Fibroblast of skin of back (primary cell): ENCODE measurements around the gene GREM2.

Experiments used
- DNase-seq: peaks from one replicate; pipeline ENCODE4 v3.0.0-alpha.2; 2013

The GREM2 gene

GRCh38 chr1:240609527-240610060, 2.4 kb downstream of the GREM2 start:
- no peak for DNase-seq

GRCh38 chr1:240608707-240609106, 3.2 kb downstream of the GREM2 start:
- DNase-seq: no peak

DNA sequence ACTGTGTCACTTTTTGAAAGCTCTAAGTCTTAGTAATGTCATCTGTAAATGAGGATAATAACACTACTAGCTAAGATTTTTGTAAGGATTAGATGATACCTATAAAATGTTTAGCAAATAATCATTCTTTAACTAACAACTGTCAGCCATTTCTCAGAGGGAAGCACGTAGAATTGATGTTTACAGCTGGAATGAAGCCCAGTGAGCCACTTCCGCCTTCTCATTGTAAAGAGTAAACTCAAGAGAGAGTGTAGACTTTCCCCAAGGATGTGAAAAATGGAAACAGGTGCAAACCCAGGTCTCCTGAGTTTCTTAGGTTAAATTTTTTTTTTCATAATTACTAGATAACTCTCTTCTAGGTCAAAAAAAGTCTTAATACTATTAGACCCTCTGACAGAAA, 4.9 kb downstream of the GREM2 start:
- no peak for DNase-seq

GRCh38 chr1:240602189-240602588, 9.8 kb downstream of the GREM2 start:
- DNase-seq: peak; percentile 38

DNA sequence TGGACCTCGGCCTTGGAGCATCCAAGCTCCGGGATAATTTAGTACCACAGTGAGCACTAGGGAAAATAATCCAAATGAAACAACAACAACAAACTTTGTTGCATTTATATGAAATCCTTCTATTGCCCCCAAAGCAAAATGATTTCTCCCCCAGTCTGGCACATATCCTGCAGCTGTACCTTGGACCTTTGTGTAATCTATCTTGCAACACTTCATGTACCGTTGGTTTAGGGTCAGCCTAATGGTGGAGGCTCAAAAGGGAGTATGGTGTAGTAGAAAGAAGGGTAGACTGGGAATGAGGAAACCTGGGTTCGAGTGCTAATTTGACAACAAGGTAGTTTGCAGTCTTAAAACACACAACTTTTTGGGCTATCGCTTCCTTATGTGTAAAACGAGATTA, 12.1 kb downstream of the GREM2 start:
- DNase-seq: no peak

DNA sequence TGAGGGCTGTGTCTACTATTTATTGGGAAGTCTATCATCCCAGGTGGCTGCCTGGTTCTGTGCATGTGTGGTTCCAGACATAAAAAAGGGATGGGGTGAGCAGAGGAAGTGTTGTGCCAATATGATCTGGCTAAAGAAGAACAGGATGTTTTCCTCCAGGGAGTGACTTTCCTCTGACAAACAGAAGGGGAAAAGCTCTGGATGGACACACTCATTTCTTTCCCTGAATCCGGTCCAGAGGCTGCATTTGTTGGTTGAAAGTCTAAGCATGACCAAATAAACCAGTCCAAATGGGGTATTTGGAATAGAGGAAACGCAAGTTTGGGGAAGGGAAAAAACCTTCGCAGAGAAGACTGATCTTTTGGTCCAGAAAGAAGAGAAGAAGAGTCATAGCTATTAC, 12.7 kb downstream of the GREM2 start:
- DNase-seq: no peak

- DNase-seq: no peak
Measured at GRCh38 chr1:240598216-240599001, 13.5 kb downstream of the GREM2 start.

DNA sequence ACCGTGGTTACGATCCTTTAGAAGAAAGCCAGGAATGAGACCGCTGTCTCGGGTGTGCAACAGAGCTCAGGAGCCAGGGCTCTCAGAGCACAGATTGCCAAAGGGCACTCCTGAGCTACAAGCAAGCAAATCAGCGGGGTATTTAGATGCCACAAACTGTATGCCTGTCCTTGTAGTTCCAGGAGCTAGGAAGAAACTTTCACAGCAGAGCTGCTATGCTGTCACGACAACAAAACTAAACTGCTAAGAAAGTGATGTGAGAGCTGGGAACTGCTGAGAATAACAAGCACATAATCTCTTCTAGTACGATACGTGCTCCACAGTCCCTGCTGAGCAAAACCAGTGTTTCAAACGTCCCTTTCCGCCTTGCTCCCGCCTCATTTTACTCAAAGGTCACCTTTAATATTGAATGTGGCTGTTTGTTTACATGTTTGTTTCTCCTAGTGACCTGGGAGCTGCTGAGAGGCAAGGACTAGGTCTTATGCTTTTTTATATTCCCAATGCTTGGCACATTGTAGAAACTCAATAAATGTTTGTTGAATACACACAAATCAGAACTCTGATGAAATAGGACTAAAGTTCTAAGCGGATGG, 14.7 kb downstream of the GREM2 start:
- DNase-seq: no peak

GRCh38 chr1:240595476-240595875, 16.5 kb downstream of the GREM2 start:
- no peak for DNase-seq

DNA sequence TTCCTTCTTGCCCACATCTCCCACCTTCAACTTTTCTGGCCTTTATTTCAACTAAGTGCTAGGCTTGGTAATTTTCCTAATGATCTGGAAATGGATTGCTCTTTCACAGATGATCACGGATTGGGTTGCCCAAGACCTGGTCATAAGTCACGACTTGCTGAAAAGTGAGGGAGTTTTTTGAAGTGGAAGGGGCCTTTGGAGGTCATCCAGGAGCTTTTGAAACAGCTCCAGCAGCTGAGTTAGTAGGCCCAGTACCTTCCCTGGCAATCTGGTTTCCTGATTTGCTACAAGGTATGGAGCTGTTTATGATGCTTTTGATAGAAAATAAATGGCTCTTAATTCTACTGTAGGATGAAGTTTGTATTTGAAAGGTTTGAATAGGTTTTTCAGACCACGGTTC, 20.4 kb downstream of the GREM2 start:
- no peak for DNase-seq

- DNase-seq: no peak
Measured at GRCh38 chr1:240591078-240591477, 20.9 kb downstream of the GREM2 start.

- no peak for DNase-seq
Measured at GRCh38 chr1:240589585-240590110, 22.3 kb downstream of the GREM2 start.

- DNase-seq: no peak
Measured at GRCh38 chr1:240586006-240586405, 25.9 kb downstream of the GREM2 start.

- DNase-seq: peak; percentile 59
Measured at GRCh38 chr1:240582953-240583352, 29.0 kb downstream of the GREM2 start.

GRCh38 chr1:240579511-240579910, 32.4 kb downstream of the GREM2 start:
- DNase-seq: no peak

DNA sequence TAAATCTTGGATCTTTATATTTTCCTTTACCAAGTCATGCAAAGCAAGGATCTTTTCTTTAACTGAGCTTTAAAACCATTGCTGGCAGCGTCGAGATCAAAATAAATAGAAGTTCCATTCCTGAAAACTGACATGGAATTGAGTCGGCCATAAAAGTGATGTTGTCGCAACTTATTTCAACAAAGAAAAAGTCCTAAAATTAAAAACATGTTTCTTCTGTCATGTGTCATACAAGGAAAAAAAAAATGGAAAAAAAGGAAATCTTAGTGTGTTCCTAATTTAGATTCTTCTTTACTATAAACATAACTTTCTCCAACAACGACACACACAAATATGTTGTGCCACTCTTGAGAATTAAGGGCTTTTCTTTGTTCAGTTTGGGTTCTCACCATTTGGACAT, 34.9 kb downstream of the GREM2 start:
- no peak for DNase-seq

DNA sequence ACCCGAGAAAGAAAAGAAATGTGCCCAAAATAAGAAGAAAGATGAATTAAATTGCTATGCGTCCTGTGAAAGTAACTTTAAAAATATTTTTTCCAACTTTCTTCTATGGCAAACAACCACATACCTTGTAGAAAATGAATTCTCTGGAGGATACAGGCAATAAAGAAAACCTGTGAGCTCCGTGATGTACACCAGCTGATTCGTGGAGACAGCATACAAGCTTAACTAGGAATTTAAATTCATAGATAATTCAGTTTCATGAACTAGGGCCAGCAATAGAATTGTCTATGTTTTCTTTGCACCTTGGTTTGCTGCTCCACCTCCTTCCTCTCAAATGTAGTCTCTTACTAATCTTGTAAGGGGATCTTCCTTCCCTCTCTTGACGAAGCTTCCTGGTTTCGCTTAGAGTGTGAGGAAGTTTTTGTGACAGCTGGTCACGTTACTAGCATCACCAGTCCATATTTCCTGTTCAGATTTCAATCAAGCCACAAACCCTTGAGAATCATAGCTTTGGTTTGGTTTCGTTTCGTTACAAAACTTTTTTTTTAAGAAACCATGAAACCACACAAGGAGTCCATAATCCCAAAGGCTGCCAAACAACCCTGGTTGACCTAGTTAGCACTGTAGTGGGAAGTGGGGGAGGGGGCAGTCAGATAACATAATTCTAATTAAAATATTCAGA, 35.8 kb downstream of the GREM2 start:
- peak; percentile 68 for DNase-seq

- no peak for DNase-seq
Measured at GRCh38 chr1:240572328-240572727, 39.6 kb downstream of the GREM2 start.

DNA sequence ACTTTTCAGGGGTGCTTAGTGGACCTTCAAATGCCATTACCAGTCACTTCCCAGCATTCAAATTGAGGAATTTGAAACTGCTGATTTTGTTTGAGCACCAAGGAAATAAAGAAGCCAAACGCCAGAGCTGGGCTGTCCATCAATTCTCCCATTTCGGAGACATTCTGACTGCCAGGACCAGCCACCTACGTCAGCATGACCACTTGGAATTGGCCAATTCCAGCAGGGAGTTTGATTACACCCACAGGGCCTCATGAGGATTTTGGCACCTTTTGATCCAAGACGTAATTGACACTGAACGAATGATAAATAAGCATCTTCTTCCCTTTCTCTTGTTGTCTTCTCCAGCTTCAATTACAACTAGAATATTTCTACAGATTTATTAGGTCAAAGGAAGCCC, 40.2 kb downstream of the GREM2 start:
- DNase-seq: no peak

DNA sequence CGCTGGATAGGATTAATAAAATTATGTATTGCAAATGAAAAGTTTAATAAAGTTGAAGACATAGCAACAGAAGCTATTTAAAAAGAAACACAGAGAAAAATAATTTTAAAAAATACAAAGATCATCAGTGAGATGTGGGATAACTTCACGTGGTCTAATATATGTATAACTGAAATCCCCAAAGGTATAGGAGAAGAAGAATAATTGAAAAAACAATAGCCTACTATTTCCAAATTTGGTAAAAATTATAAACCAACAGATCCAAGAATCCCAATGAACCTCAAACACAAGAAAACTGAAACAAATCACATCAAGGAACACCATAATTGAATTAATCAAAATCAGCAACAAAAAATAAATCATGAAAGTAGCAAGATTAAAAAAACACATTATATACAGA, 44.9 kb downstream of the GREM2 start:
- no peak for DNase-seq

DNA sequence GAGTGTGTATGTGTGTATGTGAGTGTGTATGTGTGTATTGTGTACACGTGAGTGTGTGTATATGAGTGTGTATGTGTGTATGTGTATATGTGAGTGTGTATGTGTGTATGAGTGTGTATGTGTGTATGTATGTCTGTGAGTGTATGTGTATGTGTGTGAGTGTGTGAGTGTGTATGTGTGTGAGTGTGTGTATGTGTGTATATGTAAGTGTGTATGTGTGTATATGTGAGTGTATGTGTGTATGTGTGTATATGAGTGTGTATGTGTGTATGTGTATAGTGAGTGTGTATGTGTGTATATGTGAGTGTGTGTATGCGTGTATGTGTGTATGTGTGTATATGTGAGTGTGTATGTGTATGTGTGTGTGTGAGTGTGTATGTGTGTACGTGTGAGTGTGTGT, 49.2 kb downstream of the GREM2 start:
- no peak for DNase-seq

- DNase-seq: peak; percentile 8
Measured at GRCh38 chr1:240562111-240562590, 49.8 kb downstream of the GREM2 start.

GRCh38 chr1:240559781-240560180, 52.2 kb downstream of the GREM2 start:
- DNase-seq: no peak
